ENCODE data around the gene ARHGAP33.
A peak's percentile ranks its signal among the peaks of the same experiment; 100 is the strongest.

Gene ARHGAP33

DNA sequence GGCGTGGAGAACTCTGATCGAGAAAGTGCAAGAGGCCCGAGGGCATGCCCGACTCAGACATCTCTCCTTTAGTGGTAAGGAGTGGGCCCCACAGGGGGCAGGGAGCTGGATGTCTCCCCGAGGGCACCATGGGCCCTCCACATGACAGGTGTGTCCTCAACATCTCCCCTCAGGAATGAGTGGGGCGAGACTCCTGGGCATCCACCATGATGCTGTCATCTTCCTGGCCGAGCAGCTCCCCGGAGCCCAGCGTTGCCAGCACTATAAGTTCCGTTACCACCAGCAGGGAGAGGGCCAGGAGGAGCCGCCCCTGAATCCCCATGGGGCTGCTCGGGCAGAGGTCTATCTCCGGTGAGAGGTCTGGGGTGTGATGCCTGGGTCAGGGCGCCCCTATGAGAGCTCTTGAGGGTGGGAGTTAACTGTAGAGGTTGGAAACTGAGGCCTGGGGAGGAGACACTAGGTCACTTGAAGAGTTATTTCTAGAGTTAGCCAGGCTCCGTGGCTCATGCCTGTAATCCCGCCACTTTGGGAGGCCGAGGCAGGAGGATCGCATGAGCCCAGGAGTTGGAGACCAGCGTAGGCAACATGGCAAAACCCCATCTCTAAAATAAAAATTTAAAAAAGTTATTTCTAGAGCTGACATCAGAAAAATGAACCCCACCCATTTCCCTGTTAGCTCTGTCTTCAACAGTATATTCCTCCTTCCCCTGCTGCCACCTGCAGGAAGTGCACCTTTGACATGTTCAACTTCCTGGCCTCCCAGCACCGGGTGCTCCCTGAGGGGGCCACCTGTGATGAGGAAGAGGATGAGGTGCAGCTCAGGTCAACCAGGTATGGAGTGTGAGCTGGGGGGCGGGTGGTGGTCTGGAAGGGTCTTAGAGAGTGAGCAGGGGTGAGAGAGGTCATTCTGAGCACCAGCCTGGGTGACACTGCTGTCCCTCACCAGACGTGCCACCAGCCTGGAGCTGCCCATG lies 38.2 kb upstream of the ARHGAP33 start:
- no peaks in the 10 kb centered on the region for H3K27me3 Mint-ChIP-seq
- H3K4me1 Mint-ChIP-seq (ENCODE audit: low read depth) = peaks cover 27% of the 10 kb centered on the region
- peak overlapping the region; percentile 54 for H3K27ac Mint-ChIP-seq
- H3K4me3 Mint-ChIP-seq = no peak overlapping the region
- H3K9me3 Mint-ChIP-seq (ENCODE audit: low read depth) = no peaks in the 10 kb centered on the region
- peaks cover under 1% of the 10 kb centered on the region for H3K36me3 Mint-ChIP-seq

DNA sequence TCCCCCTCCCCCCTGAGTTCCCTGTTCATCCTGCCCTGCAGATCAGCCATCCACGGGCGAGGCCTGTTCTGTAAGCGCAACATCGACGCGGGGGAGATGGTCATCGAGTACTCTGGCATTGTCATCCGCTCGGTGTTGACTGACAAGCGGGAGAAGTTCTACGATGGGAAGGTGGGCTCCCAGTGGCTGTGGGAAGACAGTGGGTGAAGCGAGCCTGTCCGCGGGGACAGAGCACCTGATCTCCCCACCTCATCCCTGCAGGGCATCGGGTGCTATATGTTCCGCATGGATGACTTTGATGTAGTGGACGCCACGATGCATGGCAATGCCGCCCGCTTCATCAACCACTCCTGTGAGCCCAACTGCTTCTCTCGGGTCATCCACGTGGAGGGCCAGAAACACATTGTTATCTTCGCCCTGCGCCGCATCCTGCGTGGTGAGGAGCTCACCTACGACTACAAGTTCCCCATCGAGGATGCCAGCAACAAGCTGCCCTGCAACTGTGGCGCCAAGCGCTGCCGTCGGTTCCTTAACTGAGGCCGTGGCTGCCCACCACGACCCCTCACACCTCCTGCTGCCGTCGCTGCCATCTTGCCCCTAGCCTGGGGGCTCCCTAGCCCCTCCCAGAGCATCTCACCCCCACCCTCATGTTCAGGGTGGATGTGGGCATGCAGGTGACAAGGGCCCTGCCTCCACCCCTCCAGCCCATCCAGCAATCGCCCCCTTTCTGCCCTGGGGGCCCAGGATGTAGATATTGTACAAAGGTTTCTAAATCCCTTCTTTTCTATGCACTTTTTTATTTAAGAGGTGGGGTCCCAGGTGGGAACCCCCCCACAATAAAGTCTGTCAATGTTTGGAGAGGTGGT lies 37.1 kb upstream of the ARHGAP33 start:
- H3K36me3 Mint-ChIP-seq = peaks cover 5% of the 10 kb centered on the region
- peaks cover 36% of the 10 kb centered on the region for H3K4me1 Mint-ChIP-seq (ENCODE audit: low read depth)

DNA sequence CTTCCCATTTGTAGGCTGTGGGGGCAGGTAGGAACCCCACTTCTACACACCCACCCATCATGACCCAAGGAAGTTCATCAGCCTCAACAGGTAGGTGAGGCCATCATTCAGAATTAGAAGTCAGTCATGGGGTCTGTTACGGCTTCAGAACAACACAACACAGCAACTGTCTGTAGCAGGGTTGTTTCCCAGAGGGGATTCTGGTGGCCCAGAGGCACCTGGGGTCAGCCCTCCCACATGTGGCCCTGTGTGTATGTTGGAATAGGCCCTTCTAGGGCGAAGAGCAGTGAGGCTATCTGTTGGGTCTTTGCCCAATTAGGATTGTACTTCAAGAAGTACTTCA lies 36.5 kb upstream of the ARHGAP33 start:
- H3K27me3 Mint-ChIP-seq = no peaks in the 10 kb centered on the region
- H3K4me1 Mint-ChIP-seq (ENCODE audit: low read depth) = peaks cover 39% of the 10 kb centered on the region
- no peaks in the 10 kb centered on the region for H3K9me3 Mint-ChIP-seq (ENCODE audit: low read depth)
- peak overlapping the region; percentile 30 for H3K4me3 Mint-ChIP-seq
- peak overlapping the region; percentile 78 for H3K27ac Mint-ChIP-seq
- peaks cover 5% of the 10 kb centered on the region for H3K36me3 Mint-ChIP-seq

More for the DNA sequence above, 37.1 kb upstream of the ARHGAP33 start:
- Mint-ChIP-seq H3K27me3 (no peaks in the 10 kb centered on the region), H3K27ac (peak overlapping the region; percentile 78), H3K4me3 (peak overlapping the region; percentile 30), H3K9me3 (ENCODE audit: low read depth) (no peaks in the 10 kb centered on the region)

DNA sequence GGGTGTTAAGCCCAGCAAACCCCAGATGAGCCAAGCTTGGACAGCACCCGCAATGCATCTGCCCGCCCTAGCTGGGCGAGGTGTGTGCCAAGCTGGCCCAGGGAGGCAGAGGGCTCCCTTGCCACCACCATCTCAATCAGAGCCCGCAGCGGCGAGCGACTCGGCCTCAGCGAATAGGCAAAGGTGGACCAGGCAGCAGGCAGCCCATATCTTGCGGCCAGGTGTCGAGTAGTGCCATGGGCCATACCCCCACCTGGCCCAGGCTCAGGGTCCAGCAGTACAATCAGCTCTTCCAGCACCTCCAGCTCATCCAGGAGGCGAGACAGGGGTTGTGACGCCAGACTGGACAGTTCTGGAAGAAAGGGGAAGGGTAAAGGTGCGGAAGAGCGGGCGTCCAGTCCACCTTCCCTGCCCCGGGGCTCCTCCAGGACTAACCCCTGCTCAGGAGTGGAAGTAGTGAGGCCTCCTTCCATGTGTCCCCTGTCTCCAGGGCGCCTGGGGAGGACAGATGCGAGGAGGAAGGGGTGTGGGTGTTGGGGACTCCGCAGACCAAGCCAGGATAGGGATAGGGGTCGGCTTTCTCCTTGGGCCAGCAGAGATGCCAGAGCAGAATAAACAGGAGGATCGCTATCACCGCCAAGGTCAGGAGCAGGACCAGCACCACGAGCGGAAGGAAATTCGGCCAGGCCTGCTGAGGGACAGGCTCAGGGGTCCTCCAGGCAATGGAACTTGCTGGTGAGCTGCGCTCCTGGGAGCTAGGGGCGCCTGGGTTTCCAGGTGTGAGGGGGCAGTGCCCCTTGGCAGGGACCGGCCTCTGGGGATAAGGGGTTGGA lies 35.9 kb upstream of the ARHGAP33 start:
- peak overlapping the region; percentile 94 for H3K4me3 Mint-ChIP-seq
- H3K4me1 Mint-ChIP-seq (ENCODE audit: low read depth) = peaks cover 42% of the 10 kb centered on the region
- no peak overlapping the region for H3K27ac Mint-ChIP-seq

DNA sequence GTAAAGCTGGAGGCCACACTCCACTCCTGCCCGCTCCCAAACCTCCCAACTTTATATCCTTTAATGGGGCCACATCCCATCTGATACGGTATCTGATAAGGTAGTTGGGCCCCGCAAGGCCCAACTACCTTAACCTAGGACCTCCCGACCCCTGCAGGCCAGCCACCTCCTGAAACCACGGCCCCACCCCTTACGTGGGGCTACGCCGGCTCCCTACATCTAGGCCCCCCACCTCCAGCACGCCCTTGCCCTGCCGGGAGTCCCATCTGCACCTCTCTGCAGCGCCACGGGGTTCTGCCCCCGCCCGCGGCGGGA lies 35.3 kb upstream of the ARHGAP33 start:
- no peaks in the 10 kb centered on the region for H3K9me3 Mint-ChIP-seq (ENCODE audit: low read depth)
- peaks cover 44% of the 10 kb centered on the region for H3K4me1 Mint-ChIP-seq (ENCODE audit: low read depth)
- H3K36me3 Mint-ChIP-seq = peaks cover 5% of the 10 kb centered on the region
- H3K4me3 Mint-ChIP-seq = peak overlapping the region; percentile 94
- H3K27me3 Mint-ChIP-seq = no peaks in the 10 kb centered on the region
- H3K27ac Mint-ChIP-seq = peak overlapping the region; percentile 93

More for the DNA sequence above, 35.9 kb upstream of the ARHGAP33 start:
- H3K36me3 Mint-ChIP-seq = peaks cover 5% of the 10 kb centered on the region
- no peaks in the 10 kb centered on the region for H3K9me3 Mint-ChIP-seq (ENCODE audit: low read depth)
- H3K27me3 Mint-ChIP-seq = no peaks in the 10 kb centered on the region

DNA sequence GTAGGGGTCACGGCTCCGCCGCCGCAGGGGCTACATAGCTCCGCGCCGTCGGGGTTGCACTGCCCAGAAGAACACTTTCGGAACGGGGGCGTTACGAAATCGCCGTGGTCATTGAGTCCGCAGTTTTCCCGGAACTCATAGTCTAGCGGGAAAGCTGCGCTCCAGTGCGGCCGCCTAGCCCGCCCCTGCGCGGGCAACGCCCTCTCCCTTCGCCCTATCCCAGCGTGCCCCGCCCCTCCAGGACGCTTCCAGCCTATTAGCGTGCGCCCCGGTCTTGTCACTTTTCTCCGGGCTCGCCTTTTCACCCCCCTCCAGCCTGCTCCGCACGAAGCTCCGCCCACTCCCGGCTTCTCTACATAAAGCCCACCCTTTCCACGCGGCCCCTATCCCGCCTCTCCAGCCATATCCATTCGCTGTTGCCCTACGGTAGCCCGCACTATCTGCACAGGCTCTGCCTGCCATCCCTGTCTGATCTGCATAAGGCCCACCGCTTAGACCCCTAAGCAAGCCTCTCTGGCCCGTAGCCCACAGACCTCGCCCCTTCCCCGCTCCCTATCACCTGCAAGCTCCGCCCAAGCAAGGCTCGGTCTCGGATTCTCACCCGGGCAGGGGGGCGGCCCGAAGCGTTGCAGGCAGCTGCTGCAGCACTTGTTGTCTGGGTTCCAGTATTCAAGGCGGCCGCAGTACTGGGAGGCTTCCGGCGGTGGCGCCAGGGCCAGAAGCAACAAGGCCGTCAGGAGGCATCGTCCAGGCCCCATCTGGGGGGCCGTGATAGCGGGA lies 34.8 kb upstream of the ARHGAP33 start:
- H3K4me1 Mint-ChIP-seq (ENCODE audit: low read depth) = peaks cover 48% of the 10 kb centered on the region
- peaks cover 5% of the 10 kb centered on the region for H3K36me3 Mint-ChIP-seq

DNA sequence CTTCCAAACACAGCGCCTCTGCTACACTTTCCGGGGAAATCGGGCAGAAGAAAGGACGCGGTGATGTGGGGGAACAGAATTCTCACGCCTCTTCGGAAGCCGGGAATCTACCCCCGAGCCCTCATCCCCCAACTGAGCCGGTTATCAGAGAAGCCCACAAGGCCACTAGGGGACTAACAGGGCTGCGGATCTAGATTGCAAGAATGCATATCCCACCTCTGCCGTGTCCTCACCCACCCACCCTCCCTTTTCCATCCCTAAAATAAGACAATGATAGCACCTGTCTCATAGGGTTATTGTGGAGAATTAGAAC lies 34.2 kb upstream of the ARHGAP33 start:
- H3K4me3 Mint-ChIP-seq = peak overlapping the region; percentile 95
- H3K4me1 Mint-ChIP-seq (ENCODE audit: low read depth) = peaks cover 53% of the 10 kb centered on the region
- peaks cover 5% of the 10 kb centered on the region for H3K36me3 Mint-ChIP-seq
- no peaks in the 10 kb centered on the region for H3K9me3 Mint-ChIP-seq (ENCODE audit: low read depth)
- no peaks in the 10 kb centered on the region for H3K27me3 Mint-ChIP-seq
- H3K27ac Mint-ChIP-seq = peak overlapping the region; percentile 93

More for the DNA sequence above, 34.8 kb upstream of the ARHGAP33 start:
- Mint-ChIP-seq H3K4me3 (peak overlapping the region; percentile 94), H3K27me3 (no peaks in the 10 kb centered on the region), H3K27ac (peak overlapping the region; percentile 93), H3K9me3 (ENCODE audit: low read depth) (no peaks in the 10 kb centered on the region)

DNA sequence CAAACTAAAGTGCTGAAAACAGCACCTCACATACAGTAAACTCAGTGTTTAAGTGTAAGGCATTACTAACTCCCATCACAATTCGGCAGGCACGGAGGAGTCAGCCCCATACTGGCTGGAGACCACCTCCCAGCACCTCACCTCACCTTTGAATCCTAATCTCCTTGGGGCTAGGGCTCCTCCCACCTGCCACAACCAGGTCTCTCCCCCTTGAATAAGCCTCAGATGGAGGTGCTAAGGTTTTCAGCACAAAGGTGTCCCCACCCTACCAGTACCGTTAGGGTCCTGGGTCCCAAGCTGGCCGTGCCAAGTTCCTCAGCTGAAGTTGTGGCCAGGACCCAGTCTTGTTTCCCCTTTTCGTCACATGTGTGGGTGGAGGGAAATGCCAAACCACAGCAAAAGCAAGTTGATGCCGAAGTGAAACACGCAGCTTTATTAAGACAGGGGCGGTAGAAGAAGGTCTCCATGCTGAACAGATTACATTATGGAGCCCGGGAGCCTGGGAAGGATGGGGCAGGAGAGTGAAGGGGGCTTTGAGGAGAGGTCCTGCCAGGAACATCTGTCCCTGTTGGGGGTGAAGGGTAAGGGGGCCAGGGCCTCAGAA lies 33.1 kb upstream of the ARHGAP33 start, which contains the start of gene IGFLR1:
Gene IGFLR1, minus strand, starts transcription at position 332 of the 604 bp plus-strand sequence. CDS start 1,272 bp downstream, outside the sequence.
- no peaks in the 10 kb centered on the region for H3K27me3 Mint-ChIP-seq
- H3K4me1 Mint-ChIP-seq (ENCODE audit: low read depth) = peaks cover 52% of the 10 kb centered on the region
- no peaks in the 10 kb centered on the region for H3K9me3 Mint-ChIP-seq (ENCODE audit: low read depth)
- H3K27ac Mint-ChIP-seq = peak within 1 kb of the TSS; percentile 99
- H3K4me3 Mint-ChIP-seq = peak within 1 kb of the TSS; percentile 95
- peaks cover 5% of the 10 kb centered on the region for H3K36me3 Mint-ChIP-seq

DNA sequence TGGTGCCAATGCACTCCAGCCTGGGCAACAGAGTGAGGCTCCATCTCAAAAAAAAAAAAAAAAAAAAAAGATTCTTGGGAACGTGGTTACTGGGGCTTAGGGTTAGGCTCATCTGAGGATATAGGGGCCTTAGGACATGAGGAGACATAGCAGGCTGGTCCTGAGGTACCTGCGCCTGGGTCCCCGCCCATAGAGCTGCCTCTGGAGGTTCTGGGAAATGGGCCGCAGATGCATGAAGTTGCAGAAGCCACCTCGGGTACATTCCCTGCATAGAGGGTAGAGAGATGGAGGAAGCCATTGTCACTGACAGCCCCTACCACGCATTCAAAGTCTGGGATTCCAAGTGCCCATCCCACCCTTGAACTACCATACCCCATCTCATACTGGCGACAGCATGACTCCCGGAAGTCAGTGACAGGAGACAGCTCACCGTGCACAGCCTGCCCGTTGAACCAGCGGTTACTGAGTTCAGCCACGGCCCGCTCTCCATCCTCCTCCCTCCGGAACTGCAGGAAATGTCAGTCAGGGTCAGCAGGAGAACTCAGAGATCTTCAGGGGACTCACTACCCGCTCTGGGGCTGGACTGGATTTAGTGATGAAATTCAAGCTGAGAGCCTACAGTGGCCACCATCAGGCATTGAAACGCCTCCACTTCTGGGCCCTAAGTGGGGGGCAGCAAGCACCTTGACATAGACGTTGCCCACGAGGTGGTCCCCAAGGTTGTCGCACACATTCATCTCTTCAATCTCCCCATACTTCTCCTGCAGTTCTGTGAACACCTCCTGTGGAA lies 31.5 kb upstream of the ARHGAP33 start:
- peaks cover 57% of the 10 kb centered on the region for H3K4me1 Mint-ChIP-seq (ENCODE audit: low read depth)
- H3K9me3 Mint-ChIP-seq (ENCODE audit: low read depth) = no peaks in the 10 kb centered on the region
- peak overlapping the region; percentile 99 for H3K27ac Mint-ChIP-seq
- no peaks in the 10 kb centered on the region for H3K27me3 Mint-ChIP-seq
- peaks cover 5% of the 10 kb centered on the region for H3K36me3 Mint-ChIP-seq
- H3K4me3 Mint-ChIP-seq = peak overlapping the region; percentile 95

DNA sequence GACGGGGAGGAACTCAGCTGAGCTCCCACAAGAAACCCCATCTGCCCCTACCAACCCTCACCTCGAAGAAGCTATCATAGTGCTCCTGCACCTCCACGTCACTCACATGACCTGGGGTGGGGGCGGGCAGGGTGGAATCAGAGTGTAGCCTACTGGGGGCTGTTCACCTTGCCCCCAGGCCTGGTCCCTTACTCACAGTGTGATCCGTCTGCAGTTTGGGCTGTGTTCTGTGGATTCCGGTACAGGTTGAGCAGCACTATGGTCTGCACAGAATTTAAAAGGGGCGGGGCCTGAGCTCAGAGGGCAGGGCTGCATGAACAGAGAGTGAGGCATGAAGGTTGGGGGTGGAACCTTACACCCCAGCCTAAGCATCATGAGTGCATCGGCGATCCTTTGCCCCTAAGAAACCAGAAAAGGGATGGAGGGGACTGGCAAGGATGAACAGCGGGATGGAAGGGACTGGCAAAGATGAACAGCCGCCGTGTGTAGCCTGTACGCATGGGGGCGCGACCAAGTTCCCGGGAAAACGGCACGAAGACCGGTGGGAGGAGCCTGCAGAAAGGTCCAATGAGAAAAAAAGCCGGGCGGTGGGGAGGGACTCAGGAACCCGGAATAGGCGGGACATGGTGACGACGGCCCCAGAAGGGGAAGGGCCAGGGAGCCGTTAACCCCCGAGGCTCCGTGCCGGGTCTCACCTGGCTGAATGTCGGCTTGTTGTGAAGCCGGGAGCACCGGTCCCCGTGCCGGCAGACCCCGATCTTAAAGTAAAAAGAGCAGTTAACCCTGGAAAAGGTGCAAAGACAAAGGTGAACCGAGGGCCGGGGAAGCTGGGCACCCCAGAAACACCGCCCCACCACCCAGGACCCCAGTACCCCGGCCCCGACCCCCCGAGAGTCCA lies 30.7 kb upstream of the ARHGAP33 start:
- Mint-ChIP-seq H3K4me3 (peak overlapping the region; percentile 95), H3K4me1 (ENCODE audit: low read depth) (peaks cover 60% of the 10 kb centered on the region), H3K9me3 (ENCODE audit: low read depth) (no peaks in the 10 kb centered on the region), H3K36me3 (peaks cover 5% of the 10 kb centered on the region), H3K27me3 (no peaks in the 10 kb centered on the region), H3K27ac (peak overlapping the region; percentile 99)

DNA sequence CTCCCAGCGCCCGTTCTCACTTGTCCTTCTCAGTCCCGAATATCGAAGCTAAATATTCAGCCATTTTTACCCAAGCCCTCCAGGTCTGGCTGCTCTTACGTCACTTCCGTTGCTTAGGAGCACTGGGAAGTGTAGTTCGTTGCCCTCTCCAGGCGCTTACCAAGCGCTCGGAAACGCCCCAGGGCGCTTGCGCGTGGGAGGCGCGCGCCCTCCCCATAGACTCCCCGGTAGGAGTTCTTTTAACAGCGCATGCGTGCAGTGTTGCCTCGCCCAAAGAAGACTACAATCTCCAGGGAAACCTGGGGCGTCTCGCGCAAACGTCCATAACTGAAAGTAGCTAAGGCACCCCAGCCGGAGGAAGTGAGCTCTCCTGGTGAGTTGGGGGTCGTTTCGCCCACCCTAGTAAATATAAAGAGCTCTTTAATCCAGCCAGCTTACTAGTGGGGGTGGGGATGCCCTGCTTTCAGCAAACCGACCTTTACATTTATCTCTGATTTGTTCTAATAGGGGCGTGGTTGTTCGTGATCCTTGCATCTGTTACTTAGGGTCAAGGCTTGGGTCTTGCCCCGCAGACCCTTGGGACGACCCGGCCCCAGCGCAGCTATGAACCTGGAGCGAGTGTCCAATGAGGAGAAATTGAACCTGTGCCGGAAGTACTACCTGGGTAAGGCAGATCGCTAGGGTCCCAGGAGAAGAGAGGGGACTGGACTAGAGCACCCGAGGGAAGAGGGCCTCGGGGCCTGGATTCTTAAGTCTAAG lies 29.9 kb upstream of the ARHGAP33 start, which contains the start of the genes PSENEN and U2AF1L4:
Gene PSENEN, plus strand, starts transcription at position 324 of the 759 bp plus-strand sequence. Its CDS starts 280 bp downstream, at position 604.
Gene U2AF1L4, minus strand, starts transcription at position 91 of the 759 bp plus-strand sequence. Its CDS starts 27 bp downstream, at position 64.
- peaks cover 61% of the 10 kb centered on the region for H3K4me1 Mint-ChIP-seq (ENCODE audit: low read depth)
- H3K36me3 Mint-ChIP-seq = peaks cover 5% of the 10 kb centered on the region
- peak within 1 kb of the TSS; percentile 99 for H3K27ac Mint-ChIP-seq
- no peaks in the 10 kb centered on the region for H3K9me3 Mint-ChIP-seq (ENCODE audit: low read depth)
- H3K4me3 Mint-ChIP-seq = peak within 1 kb of the TSS; percentile 95
- no peaks in the 10 kb centered on the region for H3K27me3 Mint-ChIP-seq
